VCaP (cell line): Measurements from ENCODE around the gene PHIP.
A peak's percentile ranks its signal among the peaks of the same experiment; 100 is the strongest.

Experiments
- H3K27ac ChIP-seq: fragments of 450-650 bp; 2 replicates; pipeline ENCODE4 v1.5.1; 2017
- TF ChIP-seq, protein P1 (sequence below): fragments of 450-650 bp; conservative IDR thresholded peaks from 2 replicates; pipeline ENCODE4 v1.5.1; 2017; ENCODE audit warnings: mild to moderate bottlenecking, moderate library complexity

Gene PHIP

DNA sequence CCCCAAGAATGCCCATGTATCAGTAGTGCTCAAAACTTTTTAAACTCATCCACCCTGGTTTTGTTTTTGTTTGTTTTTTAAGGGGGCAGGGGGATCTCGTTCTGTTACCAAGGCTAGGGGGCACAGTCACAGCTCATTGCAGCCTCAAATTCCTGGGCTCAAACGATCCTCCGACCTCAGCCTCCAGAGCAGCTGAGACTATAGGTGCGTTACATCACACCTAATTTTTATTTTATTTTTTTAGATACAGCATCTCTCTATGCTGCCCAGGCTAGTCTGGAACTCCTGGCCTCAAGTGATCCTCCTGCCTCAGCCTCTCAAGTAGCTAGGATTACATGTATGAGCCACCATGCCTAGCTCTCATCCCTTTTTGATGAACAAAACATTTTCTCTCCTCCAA is 11.2 kb downstream of the PHIP start:
- H3K27ac ChIP-seq = no peak overlapping the region

DNA sequence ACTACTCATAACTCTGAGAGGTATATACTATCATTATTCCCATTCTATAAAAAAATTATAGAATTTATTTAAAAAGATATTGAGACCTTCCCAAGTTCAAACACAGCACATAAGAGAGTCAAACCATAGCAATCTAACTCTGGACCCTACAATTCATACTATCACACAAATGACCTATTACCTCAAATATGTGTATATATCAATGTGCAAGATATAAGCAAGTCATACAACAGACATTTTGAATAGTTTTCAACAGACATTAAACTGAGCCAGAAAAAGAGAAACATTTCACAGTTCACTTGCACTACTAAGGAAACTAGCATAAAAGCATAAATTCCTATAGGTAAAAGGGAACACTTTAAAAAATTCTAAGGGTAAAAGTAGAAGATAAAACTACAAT is 11.7 kb downstream of the PHIP start:
- TF ChIP-seq, protein P1, sequence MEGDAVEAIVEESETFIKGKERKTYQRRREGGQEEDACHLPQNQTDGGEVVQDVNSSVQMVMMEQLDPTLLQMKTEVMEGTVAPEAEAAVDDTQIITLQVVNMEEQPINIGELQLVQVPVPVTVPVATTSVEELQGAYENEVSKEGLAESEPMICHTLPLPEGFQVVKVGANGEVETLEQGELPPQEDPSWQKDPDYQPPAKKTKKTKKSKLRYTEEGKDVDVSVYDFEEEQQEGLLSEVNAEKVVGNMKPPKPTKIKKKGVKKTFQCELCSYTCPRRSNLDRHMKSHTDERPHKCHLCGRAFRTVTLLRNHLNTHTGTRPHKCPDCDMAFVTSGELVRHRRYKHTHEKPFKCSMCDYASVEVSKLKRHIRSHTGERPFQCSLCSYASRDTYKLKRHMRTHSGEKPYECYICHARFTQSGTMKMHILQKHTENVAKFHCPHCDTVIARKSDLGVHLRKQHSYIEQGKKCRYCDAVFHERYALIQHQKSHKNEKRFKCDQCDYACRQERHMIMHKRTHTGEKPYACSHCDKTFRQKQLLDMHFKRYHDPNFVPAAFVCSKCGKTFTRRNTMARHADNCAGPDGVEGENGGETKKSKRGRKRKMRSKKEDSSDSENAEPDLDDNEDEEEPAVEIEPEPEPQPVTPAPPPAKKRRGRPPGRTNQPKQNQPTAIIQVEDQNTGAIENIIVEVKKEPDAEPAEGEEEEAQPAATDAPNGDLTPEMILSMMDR = no peak
- H3K27ac ChIP-seq = no peak overlapping the region

More for the DNA sequence above, 11.2 kb downstream of the PHIP start:
- TF ChIP-seq, protein P1 = no peak

DNA sequence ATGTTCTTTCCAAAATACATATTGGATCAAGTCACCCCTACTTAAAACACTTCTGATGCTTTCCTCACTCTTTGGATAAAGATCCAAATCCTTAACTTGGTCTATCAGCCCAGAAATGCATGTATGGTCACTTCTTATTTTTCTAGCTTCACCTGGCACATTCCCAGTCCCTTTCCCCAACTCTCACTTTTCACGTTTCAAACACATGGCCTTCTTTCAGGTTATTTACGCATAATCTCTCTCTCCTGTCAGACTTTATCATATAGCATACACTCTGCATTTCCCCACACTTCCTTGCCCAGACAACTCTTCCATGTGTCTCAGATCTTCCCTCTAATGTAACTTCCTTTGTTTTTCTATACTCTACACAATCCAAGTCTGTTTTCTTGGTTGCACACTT is 12.8 kb downstream of the PHIP start:
- TF ChIP-seq, protein P1 = no peak

DNA sequence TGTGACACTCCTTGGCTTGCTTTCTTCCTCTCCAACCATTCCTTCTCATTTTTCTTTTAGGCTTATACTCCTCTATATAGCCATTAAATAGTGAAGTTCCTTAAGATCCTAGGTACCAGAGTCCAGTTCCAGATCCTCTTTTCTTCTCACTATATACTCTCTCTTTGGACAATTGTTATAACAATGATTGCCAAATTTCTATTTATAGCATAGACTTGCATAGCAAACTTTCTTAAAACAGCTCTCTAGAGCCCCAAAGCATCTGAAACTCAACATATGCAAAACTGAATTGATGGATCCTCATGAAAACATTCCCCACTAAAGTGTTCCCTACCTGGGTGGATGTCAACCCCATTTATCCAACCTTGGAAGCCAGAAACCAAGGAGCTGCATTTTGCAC is 13.4 kb downstream of the PHIP start:
- TF ChIP-seq, protein P1 = no peak
- H3K27ac ChIP-seq = no peak overlapping the region

More for the DNA sequence above, 12.8 kb downstream of the PHIP start:
- no peak overlapping the region for H3K27ac ChIP-seq

DNA sequence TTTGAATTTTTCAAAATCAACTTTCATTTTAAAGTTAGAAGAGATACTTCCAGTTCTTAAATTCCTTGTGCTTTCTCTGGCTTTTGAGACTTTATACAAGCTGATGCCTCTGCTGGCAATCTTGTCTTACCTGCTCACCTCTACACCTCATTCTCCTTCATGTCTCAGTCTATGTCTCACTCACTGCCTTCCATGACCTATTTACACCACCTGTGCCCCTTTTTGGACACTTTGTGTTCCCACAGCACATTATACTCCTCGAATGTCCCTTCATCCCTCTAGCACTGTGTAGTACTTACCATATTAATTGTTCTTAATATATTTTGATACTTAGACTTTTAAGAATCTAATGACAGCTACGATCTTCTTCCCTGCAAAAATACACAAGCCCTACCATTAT is 15.3 kb downstream of the PHIP start:
- TF ChIP-seq, protein P1 = no peak
- H3K27ac ChIP-seq = no peak overlapping the region

DNA sequence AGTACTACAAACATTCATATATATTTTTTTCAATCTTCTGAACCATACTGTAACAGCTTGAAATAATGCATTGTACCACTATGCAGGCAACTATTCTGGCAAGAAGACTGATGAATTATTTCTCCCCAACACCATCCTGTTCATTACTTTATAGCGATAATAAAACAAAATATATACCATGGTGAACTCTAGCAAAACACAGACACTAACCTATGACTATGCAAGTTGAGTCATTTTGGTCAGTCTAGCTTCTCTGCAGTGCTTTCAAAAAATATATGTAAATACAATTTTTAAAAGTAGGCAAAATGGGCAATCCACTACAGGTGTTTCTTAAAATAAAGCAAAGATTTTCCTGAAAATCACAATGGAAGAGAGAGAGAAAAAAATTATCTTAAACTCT is 20.3 kb downstream of the PHIP start:
- no peak overlapping the region for H3K27ac ChIP-seq
- TF ChIP-seq, protein P1 = no peak

DNA sequence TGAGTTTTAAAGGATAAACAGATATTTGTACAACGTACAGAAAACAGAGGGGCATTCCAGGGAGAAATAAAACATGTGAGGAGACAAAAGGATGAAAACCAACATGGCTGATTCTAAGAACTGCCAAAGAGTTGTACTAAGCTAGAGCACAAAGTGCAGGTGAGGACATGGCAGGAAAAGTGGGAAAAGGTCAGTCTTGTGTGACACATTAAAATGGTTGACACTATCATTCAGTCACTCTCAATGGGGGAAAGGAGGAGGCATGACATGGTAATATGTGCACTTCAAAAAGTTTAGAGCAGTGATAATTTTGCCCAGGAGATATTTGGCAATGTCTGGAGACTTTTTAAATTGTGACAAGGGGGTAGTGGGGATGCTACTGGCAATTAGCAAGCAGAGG is 21.8 kb downstream of the PHIP start:
- H3K27ac ChIP-seq = no peak overlapping the region
- TF ChIP-seq, protein P1 = no peak

DNA sequence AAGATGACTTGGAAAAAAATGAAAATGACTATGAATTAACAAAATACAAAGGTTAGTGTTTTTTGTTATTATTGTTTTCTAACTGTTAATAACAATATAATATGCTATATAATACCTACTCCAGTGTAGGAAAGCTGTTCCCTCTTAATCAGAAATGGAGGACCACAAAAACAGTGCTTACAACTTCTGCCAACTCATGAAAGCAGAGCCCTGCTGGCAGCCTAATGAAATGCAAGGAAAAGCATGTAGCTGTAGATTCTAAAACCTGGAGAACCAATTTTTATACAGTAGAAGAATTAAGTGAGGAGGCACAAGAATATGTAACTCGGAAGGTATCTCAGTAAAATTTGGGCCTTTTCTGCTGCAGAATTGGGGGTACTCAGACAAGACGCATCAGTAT is 29.4 kb downstream of the PHIP start:
- H3K27ac ChIP-seq = no peak overlapping the region
- TF ChIP-seq, protein P1 = peak; percentile 66
